ENCODE results near the gene GRK7.
"Not testable (repeated sequence)": the region's sequence is repeated elsewhere in the genome, so short reads cannot be mapped to it uniquely, and the experiment has no call there.

The GRK7 gene

GRCh38 chr3:141764045-141764444 lies 837 bp downstream of the GRK7 start:
- FAIRE-seq = no peak

GRCh38 chr3:141764465-141764864 lies 1.3 kb downstream of the GRK7 start:
- FAIRE-seq = no peak

- FAIRE-seq = no peak
Observed at GRCh38 chr3:141764986-141765385, 1.8 kb downstream of the GRK7 start.

GRCh38 chr3:141767066-141767465 lies 3.9 kb downstream of the GRK7 start:
- no peak for FAIRE-seq

- FAIRE-seq = no peak
Observed at GRCh38 chr3:141769221-141769894, 6.2 kb downstream of the GRK7 start.

GRCh38 chr3:141773676-141774075 lies 10.5 kb downstream of the GRK7 start:
- no peak for FAIRE-seq

GRCh38 chr3:141776376-141776775 lies 13.2 kb downstream of the GRK7 start:
- no peak for FAIRE-seq

GRCh38 chr3:141776885-141777284 lies 13.7 kb downstream of the GRK7 start:
- FAIRE-seq = no peak

- no peak for FAIRE-seq
Observed at GRCh38 chr3:141777957-141778813, 15.0 kb downstream of the GRK7 start.

GRCh38 chr3:141779667-141780066 lies 16.5 kb downstream of the GRK7 start:
- FAIRE-seq = no peak

- no peak for FAIRE-seq
Observed at GRCh38 chr3:141782386-141782932, 19.3 kb downstream of the GRK7 start.

GRCh38 chr3:141783632-141784031 lies 20.4 kb downstream of the GRK7 start:
- no peak for FAIRE-seq

GRCh38 chr3:141784096-141784495 lies 20.9 kb downstream of the GRK7 start:
- no peak for FAIRE-seq

- no peak for FAIRE-seq
Observed at GRCh38 chr3:141784531-141784930, 21.3 kb downstream of the GRK7 start.

- no peak for FAIRE-seq
Observed at GRCh38 chr3:141788149-141788548, 24.9 kb downstream of the GRK7 start.

- not testable (repeated sequence) for FAIRE-seq
Observed at GRCh38 chr3:141788750-141789149, 25.5 kb downstream of the GRK7 start.

GRCh38 chr3:141789281-141789680 lies 26.1 kb downstream of the GRK7 start:
- FAIRE-seq = no peak

GRCh38 chr3:141790171-141790570 lies 27.0 kb downstream of the GRK7 start:
- FAIRE-seq = no peak

GRCh38 chr3:141792495-141792894 lies 29.3 kb downstream of the GRK7 start:
- FAIRE-seq = no peak

- no peak for FAIRE-seq
Observed at GRCh38 chr3:141793476-141794260, 30.5 kb downstream of the GRK7 start.

- no peak for FAIRE-seq
Observed at GRCh38 chr3:141795276-141795675, 32.1 kb downstream of the GRK7 start.

- FAIRE-seq = no peak
Observed at GRCh38 chr3:141795741-141796080, 32.5 kb downstream of the GRK7 start.

All from endometrium (tissue), 2 donors.